Testis (tissue), 2 donors: ENCODE measurements around the gene TBCC.

Experiments
- CTCF ChIP-seq, 3 experiments: fragments of 450-650 bp in 2 of 3; fragments of 200-600 bp in 1 of 3; sonication (generic) in 1 of 3; IDR thresholded peaks; one replicate each; pipeline ENCODE4 v1.5.1; 2016 to 2019; ENCODE audit warnings: antibody characterized with exemption in 3 of 3, mild to moderate bottlenecking in 2 of 3, moderate library complexity in 1 of 3
- POLR2A ChIP-seq: fragments of 450-650 bp; IDR thresholded peaks from one replicate; pipeline ENCODE4 v1.6.1; 2017; ENCODE audit warnings: antibody characterized with exemption, mild to moderate bottlenecking, moderate library complexity

GRCh38 chr6:42790549-42791181 is 44.8 kb upstream of the TBCC start:
- TF ChIP-seq POLR2A (no peak), CTCF (IDR thresholded peaks at IDR 0.05) (no peak)
